GM18868 (cell line): ENCODE measurements around the gene LRRC7.
"Not testable (repeated sequence)": the region's sequence is repeated elsewhere in the genome, so short reads cannot be mapped to it uniquely, and the experiment has no call there.

ENCODE experiments used
- ATAC-seq: cut with Tn5 transposase; IDR thresholded peaks from one replicate; pipeline ENCODE4 v1.9.1; 2021; ENCODE audit warnings: mild to moderate bottlenecking, moderate library complexity; ENCODE audit not compliant: unreplicated experiment

Gene LRRC7

DNA sequence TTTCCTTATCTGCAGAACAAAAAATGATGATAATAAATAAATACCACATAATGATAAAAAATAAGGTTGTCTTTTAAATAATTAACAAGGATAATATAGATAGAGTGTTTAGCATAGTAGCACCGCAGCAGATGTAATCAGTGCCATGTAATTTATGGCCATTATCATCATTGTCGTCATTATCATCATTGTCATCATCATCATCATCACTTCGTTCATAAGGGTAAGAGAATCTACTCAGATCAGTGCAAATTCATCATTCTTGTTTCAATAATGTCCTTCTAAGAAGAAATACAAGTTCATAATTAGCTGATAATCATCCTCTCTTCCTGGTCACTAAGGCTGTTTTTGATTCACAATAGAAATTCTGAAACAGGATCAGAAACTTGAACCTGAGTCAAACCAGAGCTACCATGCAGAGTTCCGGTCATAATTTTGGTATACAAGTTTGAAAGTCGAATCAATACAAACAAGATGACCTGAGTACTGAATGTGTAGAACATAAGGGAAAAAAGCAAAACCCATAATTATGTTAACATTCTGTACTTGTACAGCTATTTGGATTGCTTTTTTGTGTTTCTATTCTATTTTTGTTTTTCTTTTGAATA lies 465.6 kb downstream of the LRRC7 start:
- peak; percentile 59 for ATAC-seq

DNA sequence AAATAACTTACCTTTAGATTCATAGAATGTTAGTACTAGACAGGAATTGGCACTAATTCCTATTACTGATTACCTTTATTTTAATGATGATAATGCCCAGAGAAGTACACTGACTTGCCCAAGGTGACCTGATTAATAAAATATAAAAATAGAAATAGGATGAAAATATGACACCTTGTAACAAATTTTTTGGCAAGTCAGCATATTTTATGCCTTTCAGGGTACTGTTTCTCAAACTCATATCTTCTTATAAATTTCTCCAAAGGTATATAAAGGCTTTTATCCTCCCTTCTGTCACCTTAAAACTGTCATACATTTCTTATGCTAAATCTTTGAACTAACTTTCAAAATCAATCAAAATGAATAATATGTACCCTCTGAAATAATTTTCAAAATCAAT lies 466.2 kb downstream of the LRRC7 start:
- no peak for ATAC-seq

DNA sequence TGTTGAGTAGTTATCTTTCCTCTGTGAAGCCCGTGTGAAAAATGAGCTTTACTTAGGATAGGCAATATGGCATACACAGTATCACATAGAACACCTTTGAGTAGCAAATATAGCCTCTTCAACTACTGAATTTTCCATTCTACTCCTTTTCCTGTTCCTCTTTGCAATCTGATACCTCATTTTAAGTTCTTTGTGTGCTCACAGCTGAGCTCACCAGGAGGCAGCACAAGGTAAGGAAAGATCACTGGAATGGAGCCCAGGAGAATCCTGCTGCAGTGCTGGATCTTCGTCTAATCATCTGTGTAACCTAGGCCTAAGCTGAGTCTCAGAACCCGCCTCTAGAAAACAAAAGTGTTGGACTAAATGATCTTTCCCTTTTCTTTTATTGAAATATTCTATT lies 466.7 kb downstream of the LRRC7 start:
- ATAC-seq, result no peak

DNA sequence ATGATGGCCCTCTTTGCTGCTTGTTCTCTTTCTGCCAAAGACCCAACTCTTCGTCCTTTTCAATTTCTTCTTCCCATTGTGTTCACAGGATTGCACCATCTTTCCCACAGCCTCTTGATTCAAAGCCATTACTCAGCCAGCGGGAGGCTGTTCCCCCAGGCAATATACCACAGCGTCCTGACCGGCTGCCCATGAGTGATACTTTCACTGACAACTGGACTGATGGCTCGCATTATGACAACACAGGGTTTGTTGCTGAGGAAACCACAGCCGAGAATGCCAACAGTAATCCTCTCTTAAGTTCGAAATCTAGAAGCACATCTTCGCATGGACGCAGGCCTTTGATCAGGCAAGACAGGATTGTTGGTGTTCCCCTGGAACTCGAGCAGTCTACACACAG lies 470.3 kb downstream of the LRRC7 start:
- ATAC-seq, result no peak

DNA sequence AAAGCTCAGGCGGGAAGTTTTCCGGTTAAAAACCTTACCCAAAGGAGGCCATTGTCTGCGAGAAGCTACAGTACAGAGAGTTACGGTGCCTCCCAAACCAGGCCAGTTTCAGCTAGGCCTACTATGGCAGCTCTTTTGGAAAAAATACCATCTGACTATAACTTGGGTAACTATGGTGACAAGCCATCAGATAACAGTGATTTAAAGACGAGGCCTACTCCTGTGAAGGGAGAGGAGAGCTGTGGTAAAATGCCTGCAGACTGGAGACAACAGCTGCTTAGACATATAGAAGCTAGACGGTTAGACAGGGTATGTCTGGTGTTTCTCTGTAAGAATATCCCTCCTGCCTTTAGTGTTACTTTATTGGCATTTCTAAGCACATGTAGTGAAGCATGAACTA lies 471.8 kb downstream of the LRRC7 start:
- no peak for ATAC-seq

DNA sequence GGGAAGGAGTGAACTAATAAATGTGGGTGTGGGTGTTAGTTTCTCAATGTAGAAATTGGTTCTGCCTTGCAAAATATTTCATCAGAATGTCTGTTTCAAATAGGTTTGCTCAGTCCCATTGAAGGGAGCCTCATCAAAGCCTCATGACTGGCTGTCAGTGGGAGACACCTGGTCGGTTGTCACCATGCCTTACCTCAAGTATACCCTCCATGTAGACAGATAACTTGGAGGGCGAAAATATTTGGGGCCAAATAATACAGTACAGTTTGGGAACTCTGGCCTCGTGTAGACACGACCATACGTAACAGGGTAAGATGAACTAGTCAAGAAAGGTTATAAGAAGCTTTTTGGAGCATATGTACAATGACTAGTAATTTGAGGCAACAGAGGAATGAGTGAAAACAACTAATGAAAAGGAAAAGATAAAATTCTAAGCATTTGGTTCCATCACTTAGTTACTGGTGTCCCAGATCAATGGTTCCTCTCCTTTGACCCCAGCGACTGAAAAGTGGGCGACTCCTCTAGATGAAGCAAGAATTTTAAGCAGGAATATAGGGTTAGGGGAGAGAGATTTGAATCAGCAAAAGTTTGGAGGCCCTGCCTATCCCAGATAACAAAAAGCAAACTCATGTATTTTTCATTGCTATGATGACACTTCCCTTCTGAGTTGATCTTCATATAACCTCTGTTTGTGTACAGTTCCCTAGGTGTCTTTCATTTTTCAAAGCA lies 473.8 kb downstream of the LRRC7 start:
- no peak for ATAC-seq

DNA sequence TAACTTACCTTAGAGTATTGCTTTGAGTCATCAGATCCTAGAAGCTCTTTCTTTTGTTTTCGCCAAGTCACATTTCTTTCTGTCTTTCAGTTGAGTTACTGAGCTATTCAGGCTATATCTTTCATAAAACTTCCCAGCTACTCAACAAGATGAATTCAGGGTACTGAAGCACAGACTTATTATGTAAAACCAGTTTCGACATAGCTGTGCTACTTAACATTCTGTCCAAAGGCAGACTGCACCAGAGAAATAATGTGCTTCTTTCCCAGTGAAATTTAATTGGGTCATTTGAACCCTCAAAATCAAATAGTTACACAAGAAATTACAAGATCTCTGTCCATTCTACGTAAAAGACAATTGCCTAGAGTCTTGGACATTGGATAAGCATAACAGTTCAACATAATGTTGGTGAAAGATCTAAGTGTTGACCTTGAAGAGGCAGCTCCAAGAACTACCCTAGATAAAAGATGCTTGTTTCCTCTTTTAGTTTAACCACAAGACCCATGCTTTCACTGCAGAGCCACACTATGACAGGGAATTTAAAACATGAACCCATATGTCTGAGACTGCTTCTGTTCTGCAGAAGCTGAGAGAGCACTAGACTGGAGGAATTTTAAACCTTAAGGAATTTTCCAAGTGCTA lies 474.5 kb downstream of the LRRC7 start:
- ATAC-seq, result peak; percentile 83

DNA sequence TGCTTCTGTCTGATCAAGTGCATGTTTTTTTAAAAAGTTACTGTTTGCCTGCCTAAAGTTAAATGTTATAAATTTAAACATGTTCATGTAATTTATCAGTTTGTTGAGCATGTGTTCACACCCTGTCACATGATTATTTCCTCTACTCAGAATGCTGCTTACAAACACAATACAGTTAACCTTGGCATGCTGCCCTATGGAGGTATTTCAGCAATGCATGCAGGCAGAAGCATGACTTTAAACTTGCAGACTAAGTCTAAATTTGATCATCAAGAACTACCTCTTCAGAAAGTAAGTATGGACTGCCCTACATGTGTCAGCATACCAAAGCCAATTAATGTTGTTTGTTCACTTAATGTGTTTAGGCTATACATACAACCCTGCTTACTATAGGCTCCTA lies 476.1 kb downstream of the LRRC7 start:
- ATAC-seq, result no peak

DNA sequence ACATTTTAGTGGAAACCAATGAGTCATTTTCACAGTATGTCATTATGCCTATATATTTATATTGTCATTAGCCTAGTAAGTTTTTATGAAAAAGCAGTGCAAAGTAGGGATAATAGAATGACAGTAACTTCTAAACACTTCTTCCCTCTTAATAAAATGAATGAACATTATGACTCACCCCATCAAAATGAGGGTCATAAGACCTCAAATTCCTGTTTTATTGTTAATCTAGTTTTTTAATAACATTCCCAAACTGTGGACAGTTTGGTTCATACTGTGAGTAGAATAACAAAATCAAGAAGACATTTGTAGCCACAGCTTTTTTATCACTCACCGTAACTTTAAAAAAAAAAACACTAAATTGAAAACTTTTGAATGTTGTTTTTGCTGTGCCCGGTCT lies 477.1 kb downstream of the LRRC7 start:
- no peak for ATAC-seq

DNA sequence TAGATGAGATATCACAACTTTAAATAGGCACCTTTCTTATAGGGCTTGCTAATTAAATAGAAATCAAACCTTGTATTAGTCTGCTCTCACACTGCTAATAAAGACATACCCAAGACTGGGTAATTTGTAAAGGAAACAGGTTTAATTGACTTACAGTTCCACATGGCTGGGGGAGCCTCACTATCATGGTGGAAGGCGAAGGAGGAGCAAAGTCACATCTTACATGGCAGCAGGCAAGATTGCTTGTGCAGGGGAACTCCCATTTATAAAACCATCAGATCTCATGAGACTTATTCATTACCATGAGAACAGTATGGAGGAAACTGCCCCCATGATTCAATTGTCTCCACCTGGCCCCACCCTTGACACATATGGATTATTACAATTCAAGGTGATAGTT lies 477.9 kb downstream of the LRRC7 start:
- ATAC-seq, result not testable (repeated sequence)

DNA sequence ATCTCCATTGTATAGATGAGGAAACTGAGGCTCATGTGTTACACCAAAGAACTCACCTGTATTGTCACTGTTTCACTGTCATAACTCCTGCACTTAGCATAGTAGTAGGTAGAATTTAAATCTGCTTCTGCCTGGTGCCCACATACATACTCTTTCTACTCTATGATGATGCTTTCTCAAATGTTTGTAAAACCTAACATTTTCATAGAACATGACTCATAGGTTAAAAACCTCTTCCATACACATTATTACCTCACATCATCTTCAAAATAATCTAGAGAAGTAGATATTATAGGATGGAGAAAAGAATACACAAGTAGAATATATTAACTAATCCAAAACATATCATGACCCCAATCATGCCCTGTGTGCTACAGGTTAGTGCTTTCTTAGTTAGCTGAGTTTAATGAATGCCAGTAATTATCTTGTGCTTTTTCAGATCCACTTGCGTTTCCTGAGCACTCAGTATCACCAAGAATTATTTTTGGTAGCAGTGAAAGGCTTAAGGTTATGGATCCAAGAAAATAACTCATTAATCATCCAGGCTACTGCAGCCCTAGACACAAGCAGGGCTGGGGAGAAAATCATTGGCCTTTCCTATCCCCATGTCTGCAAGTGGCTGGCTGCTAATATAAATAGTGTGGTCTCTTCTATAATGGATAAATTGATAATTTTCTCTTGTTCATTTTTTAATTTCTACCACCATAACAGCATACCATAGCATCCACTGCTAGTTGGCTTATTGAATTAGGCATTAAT lies 480.8 kb downstream of the LRRC7 start:
- no peak for ATAC-seq

DNA sequence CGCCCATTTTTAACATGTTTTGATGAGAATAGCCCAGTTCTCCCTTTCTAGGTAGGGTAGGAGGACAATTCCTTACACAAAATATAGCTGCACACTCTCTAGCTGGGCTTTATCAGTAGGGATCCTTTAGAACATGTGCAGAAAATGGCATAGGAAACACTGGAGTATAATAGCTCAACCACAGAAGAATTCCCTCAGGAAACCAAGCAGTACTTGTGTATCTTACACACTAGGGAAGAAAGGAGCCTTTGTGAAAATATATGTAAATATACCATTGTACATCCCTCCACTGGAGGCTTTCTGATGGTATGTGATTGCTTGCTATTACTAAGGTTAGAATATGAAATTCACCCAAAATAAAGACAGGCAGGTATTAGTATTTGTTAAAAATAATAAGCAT lies 484.2 kb downstream of the LRRC7 start:
- no peak for ATAC-seq

DNA sequence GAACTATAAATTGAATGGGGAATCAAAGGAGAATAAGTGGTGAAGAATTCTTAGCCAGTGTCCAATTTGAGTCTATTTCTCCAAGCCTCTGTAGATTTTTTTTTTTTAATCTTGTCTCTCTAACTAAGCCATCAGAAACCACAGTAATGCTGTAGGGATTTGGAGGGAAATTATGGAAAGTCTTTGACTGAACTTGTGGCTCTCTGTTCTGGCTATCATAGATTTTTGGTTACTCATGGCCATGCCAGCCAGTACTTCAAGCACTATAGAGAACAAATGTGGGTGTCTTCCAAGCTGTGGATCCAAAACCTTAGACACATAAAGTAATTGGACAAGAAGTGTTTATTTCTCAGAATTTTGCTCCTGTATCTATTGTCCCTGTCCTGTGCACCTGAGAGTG lies 489.8 kb downstream of the LRRC7 start:
- ATAC-seq, result no peak

DNA sequence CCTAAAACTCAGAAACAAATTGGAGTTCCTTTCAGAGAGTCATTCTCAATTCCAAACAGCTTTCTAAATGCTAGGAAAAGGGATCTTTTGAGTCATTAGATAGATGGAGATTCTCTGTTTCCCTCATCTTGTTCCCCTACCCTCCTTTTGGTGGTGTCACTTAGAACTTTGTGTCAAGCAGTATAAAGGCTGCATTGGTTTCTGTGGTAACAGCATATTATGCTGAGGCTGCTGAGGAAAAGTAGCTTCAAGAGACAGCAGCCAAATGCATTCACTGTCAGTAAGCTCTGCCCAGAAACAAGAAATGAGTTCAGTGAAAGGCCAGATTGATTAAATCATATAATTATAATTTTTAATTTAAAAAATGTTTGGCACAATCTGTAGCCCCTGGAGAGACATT lies 493.5 kb downstream of the LRRC7 start:
- ATAC-seq, result no peak

DNA sequence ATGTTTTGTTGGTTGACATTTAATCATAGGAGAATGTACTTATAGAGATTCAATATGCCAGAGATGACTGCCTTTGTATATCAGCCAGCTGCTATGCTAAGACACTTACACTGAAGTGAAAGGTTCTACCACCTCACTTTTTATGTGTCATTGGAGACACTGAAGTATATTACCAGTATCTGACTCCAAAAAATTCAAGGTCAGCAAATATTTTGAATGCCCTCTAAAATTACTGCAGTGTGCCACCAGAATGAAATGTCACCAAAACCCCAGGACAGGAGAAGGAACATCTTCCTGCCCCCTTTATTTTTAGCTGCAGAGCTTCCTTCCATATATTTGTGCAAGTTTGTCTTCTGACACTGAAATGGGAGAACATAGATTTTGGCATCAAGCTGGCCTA lies 496.1 kb downstream of the LRRC7 start:
- ATAC-seq, result no peak

DNA sequence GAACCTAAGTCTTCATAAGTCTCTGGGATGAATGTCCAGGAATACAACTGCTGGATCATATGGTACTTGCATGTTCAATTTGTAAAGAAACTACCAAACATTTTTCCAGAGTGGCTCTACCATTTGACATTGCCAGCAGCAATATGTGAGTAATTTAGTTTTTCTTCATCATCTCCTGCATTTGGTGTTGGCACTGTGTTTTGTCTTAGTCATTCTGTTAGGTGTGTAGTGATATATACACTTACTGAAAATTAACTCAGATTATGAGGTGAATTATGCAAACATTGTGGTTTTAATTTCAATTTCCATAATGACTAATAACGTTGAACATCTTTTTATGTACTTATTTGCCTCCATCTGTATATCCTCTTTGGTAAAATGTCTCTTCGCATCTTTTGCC lies 499.0 kb downstream of the LRRC7 start:
- no peak for ATAC-seq

DNA sequence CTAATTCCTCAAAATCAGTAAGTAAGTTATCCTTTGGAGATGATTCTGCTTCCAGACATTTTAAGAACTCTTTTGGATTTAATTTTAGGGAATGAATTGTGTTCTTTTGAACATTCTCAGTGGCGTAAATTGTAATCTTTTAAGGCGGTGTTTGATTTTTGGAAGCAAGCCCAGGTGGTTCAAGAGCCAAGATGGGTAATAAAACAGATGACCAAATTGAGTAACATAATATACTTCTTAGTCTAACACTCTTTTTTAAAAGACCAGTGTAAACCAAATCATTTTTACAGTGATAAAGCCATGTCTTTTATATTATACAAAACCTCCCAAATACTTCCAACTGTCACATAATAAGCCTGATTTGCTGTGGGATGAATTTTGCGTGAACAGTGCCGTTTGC lies 503.9 kb downstream of the LRRC7 start:
- no peak for ATAC-seq

DNA sequence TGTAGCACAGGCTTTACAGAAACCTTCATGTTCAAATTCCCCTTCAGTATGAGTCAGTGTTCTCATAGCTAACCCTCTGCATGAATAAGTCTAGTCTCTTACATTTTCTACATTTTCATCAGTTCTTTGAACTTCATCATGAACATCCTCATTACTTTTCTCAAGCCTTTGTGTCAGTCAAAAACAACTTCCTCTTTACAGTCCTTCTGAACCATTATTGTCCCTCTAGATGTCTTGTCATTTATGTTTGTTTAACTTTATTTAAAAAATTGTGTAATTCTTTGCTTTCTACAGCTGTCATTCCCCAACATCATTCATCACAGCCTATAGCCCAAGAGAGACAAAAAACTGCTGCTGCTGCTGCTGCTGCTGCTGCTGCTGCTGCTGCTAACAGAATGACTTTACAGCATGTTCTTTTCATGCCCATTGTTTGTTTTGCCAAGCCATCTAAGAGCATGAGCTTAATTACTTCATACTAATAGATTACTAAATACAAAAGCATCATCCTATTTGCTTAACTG lies 504.6 kb downstream of the LRRC7 start:
- peak; percentile 70 for ATAC-seq

DNA sequence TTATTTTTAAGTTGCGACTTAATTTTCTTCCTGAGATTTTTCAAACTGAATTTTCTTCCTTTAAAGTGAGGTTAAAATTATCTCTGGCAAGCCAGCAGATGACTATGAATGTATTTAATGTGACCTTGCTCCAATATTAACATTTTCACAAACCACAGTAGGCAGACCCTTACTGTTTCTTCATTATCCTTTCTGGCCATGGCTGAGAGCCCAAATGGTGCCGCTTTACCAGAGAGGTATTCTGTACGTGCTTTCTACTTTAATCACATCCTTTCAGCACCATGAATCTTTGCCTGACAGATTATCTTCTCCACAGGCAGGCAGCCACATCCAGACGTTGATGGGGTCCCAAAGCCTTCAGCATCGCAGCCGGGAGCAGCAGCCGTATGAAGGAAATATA lies 508.0 kb downstream of the LRRC7 start:
- no peak for ATAC-seq

DNA sequence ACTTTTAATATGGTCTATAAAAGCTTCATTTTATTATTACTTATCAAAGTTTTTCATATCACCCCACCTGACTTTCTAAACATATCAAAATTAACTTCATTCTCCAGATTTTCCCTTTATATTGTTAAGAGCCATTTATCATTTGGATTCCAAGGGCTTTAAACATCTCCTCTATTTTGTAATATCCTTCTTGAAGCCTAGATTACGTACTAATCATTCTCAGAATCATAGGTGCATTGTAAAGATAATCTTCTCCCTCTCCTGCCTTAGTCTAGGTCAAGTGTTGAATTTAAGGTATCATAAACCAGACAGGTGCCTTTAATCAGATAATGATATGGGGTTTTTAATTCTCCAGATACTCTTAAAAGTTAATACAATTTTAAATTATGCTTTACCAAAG lies 509.3 kb downstream of the LRRC7 start:
- no peak for ATAC-seq

DNA sequence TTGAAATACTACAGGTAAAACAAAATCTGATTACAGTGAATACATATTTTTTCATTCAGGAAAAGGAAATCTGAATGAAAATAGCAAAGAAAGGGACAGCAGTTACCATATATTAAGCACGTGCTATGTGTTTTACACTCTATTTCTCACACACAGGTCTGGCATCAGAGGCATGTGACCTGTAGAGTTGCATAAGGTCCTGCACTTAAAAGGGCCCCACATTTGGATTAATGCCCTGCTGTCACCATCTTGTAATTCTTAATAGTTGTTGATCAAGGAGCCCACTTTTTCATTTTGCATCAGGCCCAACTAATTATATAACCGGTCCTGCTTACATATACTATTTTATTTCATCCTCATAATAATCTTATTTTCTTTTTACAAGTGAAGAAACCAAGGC lies 511.8 kb downstream of the LRRC7 start:
- ATAC-seq, result no peak

DNA sequence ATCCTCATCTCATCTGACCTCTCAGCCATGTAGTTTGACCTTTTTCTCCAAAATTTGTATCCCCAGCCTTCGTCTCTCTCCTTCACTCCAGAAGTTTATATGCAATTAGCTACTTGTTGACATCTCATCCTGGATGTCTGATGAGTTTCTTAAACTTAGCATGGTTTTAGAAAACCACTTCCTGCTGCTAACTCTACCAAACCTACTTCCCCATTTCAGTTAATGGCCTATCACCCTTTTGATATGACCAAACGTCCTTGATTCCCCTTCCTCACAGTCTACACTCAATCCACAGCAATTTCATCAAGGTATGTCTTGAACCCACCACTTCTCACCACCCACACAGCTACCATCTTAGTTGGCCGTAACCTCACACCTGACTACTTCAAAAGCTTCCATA lies 515.8 kb downstream of the LRRC7 start:
- ATAC-seq, result no peak
